DLD1 (cell line): ENCODE measurements around the gene ANKS3.
"Not testable (repeated sequence)": the region's sequence is repeated elsewhere in the genome, so short reads cannot be mapped to it uniquely, and the experiment has no call there.

Experiments used
- in situ Hi-C: cut with HindIII; loops from 2 replicates; pipeline ENCODE4 v1.10.0; 2017; ENCODE audit warnings: low sequenced_read_pairs

Gene ANKS3

DNA sequence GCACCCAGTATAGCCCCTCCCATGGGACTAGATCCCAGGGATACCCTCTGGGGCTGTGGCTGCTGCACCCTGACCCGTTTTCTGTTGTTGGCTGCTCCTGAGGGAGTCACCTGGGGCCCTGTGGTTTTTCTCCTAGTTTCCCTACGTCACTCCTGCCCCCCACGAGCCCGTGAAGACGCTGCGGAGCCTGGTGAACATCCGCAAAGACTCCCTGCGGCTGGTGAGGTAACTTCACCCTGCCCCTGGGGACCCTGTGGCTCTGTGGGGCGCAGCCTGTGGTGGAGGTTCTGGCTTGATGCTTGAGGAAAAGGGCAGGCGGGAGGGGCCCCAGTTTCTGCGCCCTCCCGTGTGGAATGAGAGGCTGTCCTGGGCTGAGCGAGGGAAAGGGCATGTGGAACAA is 82.2 kb downstream of the ANKS3 start:
- in situ Hi-C loops = no loop called here

- in situ Hi-C loops = not testable (repeated sequence)
Measured at GRCh38 chr16:4650443-4651074, 83.5 kb downstream of the ANKS3 start.

GRCh38 chr16:4649744-4650442 is 84.2 kb downstream of the ANKS3 start:
- in situ Hi-C loops = no loop called here

GRCh38 chr16:4648917-4649316 is 85.2 kb downstream of the ANKS3 start:
- in situ Hi-C loops = no loop called here

GRCh38 chr16:4647644-4647980 is 86.5 kb downstream of the ANKS3 start:
- in situ Hi-C loops = no loop called here

DNA sequence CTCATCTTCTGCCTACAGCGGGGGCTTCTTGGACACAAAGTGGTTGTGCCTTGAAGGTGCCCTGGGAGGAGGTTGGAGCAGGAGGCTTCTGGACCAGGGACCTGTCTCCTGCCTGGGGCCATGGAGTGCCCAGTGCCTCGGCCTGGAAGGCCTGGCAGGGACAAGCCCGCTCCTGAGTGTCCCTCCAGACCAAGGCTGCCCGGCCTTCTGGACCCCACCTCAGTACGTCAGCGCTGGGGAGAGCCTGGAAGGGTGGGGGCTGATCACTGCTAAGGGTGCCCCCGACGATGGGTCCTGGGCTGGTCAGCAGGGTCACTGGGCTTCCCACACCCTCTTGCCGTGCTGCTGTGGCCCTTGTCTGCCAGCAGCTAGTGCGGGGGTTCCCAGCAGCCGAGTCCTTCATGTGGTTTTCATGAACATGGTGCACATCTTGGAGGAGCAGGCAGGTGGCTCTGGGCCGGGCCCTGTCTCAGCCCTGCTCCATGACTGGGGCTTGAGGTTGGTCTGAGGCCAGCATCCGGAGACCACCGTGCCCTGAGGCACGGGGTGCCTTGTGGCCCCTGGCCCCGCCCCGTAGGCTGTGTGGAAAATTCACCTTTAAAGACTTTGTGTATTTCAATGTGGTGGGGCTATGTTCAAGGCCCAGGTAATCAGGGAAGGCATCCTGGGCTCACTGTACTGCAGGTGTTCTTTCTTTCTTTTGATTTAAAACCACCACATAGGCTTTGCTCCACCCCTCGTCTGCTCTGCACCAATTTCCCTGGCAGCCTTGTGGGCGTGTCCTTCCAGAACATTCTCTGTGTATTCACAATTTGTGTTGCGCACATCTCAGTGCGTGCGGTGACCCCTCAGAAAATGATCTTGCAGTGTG is 87.1 kb downstream of the ANKS3 start:
- in situ Hi-C loops = no loop called here
